HG03442 (cell line): Measurements from ENCODE around the gene CLMP.
"Not testable (repeated sequence)": the region's sequence is repeated elsewhere in the genome, so short reads cannot be mapped to it uniquely, and the experiment has no call there.

ENCODE experiments used
- ATAC-seq: cut with Tn5 transposase; IDR thresholded peaks from one replicate; pipeline ENCODE4 v1.9.1; 2021; ENCODE audit warnings: mild to moderate bottlenecking, moderate library complexity; ENCODE audit not compliant: unreplicated experiment

Gene CLMP

GRCh38 chr11:123139206-123139605 lies 55.8 kb downstream of the CLMP start:
- ATAC-seq, result no peak

GRCh38 chr11:123137431-123138224 lies 57.4 kb downstream of the CLMP start:
- no peak for ATAC-seq

DNA sequence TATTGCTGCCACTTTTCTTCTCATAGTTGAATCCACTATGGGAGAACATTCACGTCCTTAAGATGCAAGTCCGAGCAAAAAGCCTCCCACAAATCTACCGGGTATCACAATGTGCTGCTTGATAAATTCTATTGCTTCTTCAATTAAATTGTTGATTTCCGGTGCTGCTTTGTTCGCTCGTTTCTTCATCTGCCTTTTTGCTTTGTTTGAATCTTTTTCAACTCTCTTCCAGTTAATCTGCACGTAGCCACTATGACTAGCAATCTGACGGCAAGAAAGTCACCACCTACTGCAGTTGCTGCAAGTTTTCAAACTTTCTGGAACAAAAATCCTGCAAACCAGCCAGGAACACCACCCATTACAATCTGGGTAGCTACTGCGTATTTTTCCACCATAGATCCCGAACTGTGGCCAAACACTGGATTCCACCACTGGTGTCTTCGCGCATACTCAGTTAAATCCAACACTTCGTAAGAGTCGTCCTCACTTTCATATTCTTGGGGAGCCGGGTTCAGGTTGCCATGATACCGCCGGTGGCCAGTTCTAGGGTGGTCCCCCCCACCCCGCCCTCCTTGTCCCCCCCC lies 59.1 kb downstream of the CLMP start:
- no peak for ATAC-seq

DNA sequence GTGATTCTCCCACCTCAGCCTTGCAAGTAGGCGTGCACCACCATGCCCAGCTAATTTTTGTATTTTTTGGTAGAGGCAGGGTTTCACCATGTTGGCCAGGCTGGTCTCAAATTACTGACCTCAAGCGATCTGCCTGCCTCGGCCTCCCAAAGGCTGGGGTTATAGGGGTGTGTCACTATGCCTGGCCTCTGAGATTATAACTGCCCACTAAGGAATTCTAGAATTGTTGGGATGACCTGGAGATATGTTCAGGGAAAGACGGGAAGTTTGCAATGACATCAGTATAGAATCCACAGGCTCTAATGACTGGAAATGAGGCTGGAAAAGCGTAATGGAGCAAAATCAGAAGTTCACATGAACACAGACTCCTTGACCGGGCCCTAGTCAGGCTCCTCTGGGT lies 62.2 kb downstream of the CLMP start:
- ATAC-seq, result no peak

- not testable (repeated sequence) for ATAC-seq
Measured at GRCh38 chr11:123132034-123132766, 62.8 kb downstream of the CLMP start.

DNA sequence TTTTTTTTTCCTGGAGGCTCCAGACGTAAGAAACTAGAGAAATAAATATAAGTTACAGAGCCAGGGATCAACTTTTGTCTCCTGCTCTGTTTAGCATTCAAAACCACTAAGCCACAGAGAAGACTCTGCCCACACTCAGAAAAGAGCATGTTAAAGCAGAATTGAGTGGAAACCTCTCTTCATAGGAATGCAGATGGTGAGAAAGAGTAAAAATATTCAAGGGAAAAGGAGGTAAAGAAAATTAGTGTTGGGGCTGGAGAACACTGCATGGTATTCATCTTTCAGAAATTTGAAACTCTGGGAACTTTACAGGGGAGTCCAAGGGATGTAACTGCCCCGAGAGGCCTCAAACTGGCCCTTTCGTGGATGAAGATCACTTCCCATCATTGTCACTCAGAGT lies 65.1 kb downstream of the CLMP start:
- ATAC-seq, result no peak

DNA sequence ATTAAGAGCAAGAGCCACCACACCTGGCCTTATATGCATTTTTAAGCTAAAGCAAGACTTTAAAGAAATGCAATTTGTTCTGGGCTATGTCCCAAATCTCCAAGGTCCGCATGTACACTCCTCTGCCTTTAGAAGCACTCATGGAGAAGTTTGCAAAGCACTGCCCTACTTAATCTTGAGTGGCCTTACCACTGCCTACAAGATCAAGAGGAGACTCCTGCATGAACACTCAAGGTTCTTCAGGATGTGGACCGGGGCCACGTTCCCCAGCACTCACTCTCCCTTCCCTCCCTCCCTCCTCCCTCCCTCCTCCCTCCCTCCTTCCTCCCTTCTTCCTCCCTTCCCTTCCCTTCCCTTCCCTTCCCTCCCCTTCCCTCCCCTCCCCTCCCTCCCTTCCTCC lies 69.9 kb downstream of the CLMP start:
- no peak for ATAC-seq

GRCh38 chr11:123122852-123123251 lies 72.2 kb downstream of the CLMP start:
- ATAC-seq, result no peak

GRCh38 chr11:123122341-123122740 lies 72.7 kb downstream of the CLMP start:
- ATAC-seq, result no peak

DNA sequence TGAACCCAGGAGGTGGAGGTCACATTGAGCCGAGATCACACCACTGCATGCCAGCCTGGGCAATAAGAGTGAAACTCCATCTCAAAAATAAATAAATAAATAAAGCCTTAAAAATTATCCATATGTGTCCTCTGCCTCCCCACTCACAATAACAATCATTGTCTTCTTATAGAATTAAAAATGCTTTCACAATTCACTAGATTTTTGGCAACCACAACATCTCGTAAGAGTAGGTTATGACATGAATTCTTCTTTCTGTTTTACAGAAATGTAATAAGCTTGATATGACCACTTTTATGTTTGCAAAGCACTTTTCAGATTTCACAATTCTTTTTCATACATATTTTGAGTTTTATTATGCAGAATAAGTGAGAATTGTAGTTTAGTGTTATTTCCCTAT lies 78.6 kb downstream of the CLMP start:
- no peak for ATAC-seq

DNA sequence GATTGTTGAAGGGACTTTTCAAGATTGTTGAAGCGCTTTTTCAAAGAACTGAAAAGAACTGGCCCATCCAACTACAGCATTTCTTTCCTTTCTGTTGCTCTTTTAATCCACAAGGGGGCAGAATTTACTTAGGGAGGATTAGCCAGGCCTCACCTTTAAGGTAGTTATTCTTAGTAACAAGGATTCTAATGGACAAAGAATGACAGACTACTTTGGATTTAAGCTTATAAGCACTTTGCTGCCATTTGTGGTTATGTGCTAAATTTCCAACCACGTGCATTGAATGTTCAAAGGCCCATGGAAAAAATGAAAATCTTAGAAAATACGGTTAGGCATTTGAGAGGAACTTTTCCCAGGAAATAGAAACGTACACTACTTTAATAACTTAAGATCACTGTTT lies 83.6 kb downstream of the CLMP start:
- no peak for ATAC-seq

DNA sequence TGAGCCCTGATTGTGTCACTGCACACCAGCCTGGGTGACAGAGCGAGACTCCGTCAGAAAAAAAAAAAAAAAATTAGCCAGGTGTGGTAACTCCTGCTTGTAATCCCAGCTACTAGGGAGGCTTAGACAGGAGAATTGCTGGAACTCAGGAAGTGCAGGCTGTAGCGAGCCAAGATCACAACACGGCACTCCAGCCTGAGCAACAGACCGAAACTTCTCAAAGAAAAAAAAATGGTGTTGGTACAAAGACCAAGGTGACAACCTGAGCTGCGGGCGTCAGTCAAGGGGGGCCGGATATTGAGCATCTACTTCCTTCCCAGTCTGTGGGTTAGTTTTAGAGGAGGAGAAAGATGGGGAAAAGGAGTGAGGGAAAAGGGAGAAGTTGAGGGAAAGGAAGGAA lies 84.7 kb downstream of the CLMP start:
- no peak for ATAC-seq

DNA sequence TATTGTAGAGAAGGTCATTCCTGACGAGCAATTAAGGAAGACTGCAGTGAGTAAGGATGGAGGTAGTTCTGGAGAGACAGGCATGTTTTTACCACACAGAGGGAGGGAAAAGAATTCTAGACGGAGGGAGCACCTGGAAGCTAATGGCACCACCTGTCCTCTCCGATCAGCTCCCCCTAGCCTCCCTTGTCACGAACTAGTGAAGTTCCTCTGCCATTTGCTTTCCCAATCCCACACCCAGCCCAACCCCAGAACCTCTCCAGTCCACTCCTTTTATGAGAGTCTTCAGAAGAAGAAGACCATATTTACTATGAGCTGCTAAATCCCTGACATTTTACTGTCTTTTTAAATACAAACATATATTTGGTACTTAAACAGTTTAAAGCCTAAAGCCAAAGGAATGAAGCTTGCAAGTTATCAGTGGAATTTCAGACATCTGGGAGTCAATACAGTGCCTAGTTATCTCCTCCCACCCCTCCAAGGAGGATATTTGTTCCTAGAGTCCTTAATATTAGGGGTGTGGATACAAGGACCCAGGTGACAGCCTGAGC lies 87.0 kb downstream of the CLMP start:
- no peak for ATAC-seq

- ATAC-seq, result no peak
Measured at GRCh38 chr11:123104697-123105096, 90.4 kb downstream of the CLMP start.

GRCh38 chr11:123103326-123103980 lies 91.6 kb downstream of the CLMP start:
- no peak for ATAC-seq

DNA sequence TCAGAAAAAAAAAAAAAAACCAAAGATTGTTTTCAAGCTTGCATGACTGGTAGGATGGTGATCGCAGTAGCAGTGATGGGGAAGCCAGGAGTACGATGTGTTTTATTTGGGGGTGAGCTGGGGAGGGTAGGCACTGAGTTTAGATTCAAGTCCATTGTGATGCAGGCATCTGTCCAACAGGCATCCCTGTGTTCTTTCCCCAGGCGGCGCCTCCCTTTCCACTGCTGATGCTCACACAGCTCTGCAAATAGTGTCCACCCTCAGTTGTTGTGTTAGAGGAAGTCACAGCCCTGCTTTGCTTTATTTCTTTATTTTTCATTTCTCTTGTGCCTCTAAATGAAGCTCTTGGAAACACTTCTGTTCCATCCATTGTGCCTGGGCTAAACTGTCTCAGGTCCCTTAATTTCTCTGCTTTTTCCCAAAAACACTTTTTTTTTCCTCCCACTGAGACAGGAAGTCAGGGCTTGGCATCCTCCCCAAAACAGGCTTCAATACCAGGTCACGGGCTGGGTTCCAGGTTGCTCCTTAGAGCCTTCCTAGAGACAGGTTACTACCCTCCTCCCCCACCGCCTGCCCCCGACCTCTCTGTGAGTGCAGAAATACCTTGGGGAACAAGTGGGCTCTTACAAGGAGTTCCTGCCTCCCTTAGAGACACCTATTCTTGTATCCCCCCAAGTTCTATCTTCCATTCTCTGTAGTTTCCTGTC lies 94.5 kb downstream of the CLMP start:
- ATAC-seq, result no peak

- no peak for ATAC-seq
Measured at GRCh38 chr11:123098990-123099389, 96.1 kb downstream of the CLMP start.

DNA sequence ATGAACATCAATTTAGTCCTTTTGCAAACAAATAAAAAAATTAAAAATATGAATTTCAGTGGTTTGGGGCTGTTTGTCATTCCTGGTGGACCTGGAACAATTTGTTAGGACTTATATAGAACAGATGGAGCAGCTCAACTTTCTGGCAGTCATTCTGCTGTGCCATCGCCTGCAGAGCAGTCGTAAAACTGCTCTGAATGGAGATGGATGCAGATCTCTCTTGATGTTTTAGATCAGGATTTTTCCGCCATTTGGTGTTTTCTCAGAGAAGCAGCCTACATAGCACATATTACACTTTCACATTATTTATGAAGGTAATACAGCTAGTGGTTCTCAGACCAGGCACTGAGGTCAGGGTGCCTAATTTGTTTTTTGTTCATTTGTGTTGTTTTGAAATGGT lies 101.3 kb downstream of the CLMP start:
- ATAC-seq, result no peak

DNA sequence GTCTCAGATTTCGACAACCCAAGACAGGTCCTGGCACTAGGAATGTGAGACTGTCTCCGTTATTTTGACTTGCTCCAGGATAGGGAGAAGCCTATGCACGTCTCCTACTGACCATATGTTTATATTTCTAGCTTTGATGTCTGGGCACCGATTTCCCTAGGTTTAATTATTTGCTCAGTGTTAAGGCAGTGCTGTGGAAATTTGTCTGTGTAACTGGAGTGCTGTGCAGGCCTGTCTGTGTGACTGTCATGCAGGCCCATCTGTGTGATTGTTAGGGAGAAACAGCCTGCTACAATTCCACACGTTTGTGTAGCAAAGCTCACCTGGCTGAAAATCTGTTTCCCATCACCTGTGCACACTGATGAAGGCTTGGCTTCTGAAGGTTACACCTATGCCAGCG lies 103.5 kb downstream of the CLMP start:
- ATAC-seq, result no peak

DNA sequence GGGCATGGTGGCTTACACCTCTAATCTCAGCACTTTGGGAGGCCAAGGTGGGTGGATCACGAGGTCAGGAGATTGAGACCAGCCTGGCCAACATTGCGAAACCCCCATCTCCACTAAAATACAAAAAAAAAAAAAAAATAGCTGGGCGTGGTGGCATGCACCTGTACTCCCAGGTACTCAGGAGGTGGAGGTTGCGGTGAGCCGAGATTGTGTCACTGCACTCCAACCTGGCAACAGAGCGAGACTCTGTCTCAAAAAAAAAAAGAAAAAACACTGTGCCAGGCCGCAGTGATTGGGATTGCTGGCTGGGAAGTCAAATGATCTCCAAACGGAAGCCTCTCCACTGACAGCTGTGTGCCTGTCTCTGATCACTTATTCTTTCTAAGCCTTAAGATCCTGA lies 104.9 kb downstream of the CLMP start:
- ATAC-seq, result not testable (repeated sequence)

GRCh38 chr11:123088896-123089295 lies 106.2 kb downstream of the CLMP start:
- ATAC-seq, result not testable (repeated sequence)
